H9 (cell line): ENCODE results near the gene LIMS4. TPM values are rescaled to one million over a fixed set of nuclear protein-coding genes. Genes with fewer than 3 reads are reported as not detected.
"Not testable (repeated sequence)": the region's sequence is repeated elsewhere in the genome, so short reads cannot be mapped to it uniquely, and the experiment has no call there.

Experiments used
- DNase-seq: peaks from one replicate; pipeline ENCODE4 v3.0.0-alpha.2; 2017
- H2AFZ ChIP-seq: one replicate; pipeline ENCODE4 v1.6.1; 2013; ENCODE audit warnings: mild to moderate bottlenecking, low read length, control low read depth, moderate library complexity
- H2AK5ac ChIP-seq: 2 replicates; pipeline ENCODE4 v1.6.1; 2013; ENCODE audit warnings: low read length, control low read depth, mixed read lengths; ENCODE audit not compliant: insufficient read length
- H2BK120ac ChIP-seq: one replicate; pipeline ENCODE4 v1.6.1; 2013; ENCODE audit warnings: low read depth, mild to moderate bottlenecking, low read length, control low read depth, inconsistent platforms; ENCODE audit not compliant: poor library complexity, severe bottlenecking
- H2BK12ac ChIP-seq: 2 replicates; pipeline ENCODE4 v1.6.1; 2013; ENCODE audit warnings: low read length, control low read depth, mixed read lengths, low read depth; ENCODE audit not compliant: insufficient read length
- H2BK15ac ChIP-seq: 2 replicates; pipeline ENCODE4 v1.6.1; 2013; ENCODE audit warnings: low read depth, low read length, control low read depth
- H2BK20ac ChIP-seq: one replicate; pipeline ENCODE4 v1.6.1; 2013; ENCODE audit warnings: low read depth, mild to moderate bottlenecking, low read length, control low read depth, inconsistent platforms; ENCODE audit not compliant: poor library complexity, severe bottlenecking
- H2BK5ac ChIP-seq: 2 replicates; pipeline ENCODE4 v1.6.1; 2013; ENCODE audit warnings: low read length, control low read depth, mixed read lengths; ENCODE audit not compliant: insufficient read length
- H3K14ac ChIP-seq: 2 replicates; pipeline ENCODE4 v1.6.1; 2013; ENCODE audit warnings: low read length, control low read depth; ENCODE audit not compliant: insufficient read depth
- H3K18ac ChIP-seq: 2 replicates; pipeline ENCODE4 v1.6.1; 2013; ENCODE audit warnings: low read depth, mild to moderate bottlenecking, mixed read lengths, low read length, control low read depth; ENCODE audit not compliant: insufficient read length
- H3K23ac ChIP-seq: 2 replicates; pipeline ENCODE4 v1.6.1; 2013; ENCODE audit warnings: low read length, control low read depth, mixed read lengths, low read depth; ENCODE audit not compliant: insufficient read length
- H3K23me2 ChIP-seq: 2 replicates; pipeline ENCODE4 v1.6.1; 2013; ENCODE audit warnings: low read depth, mild to moderate bottlenecking, mixed read lengths, low read length, control low read depth; ENCODE audit not compliant: insufficient read length, poor library complexity, severe bottlenecking
- H3K27ac ChIP-seq: 2 replicates; pipeline ENCODE4 v1.5.1; 2013; ENCODE audit warnings: low read length, control low read depth, mixed read lengths, low read depth; ENCODE audit not compliant: insufficient read length
- H3K27me3 ChIP-seq: 2 replicates; pipeline ENCODE4 v1.6.1; 2013; ENCODE audit warnings: low read length, control low read depth, inconsistent platforms; ENCODE audit not compliant: insufficient read depth
- H3K4ac ChIP-seq: 2 replicates; pipeline ENCODE4 v1.6.1; 2013; ENCODE audit warnings: low read depth, mild to moderate bottlenecking, control low read depth, inconsistent platforms, low read length, moderate library complexity
- H3K4me1 ChIP-seq: 2 replicates; pipeline ENCODE4 v1.6.1; 2013; ENCODE audit warnings: low read length, control low read depth, inconsistent platforms; ENCODE audit not compliant: insufficient read depth
- H3K4me2 ChIP-seq: 2 replicates; pipeline ENCODE4 v1.6.1; 2013; ENCODE audit warnings: low read length, control low read depth, mixed read lengths; ENCODE audit not compliant: insufficient read length, insufficient read depth
- H3K56ac ChIP-seq: 2 replicates; pipeline ENCODE4 v1.6.1; 2013; ENCODE audit warnings: low read depth, mild to moderate bottlenecking, mixed read lengths, low read length, control low read depth; ENCODE audit not compliant: insufficient read length
- H3K79me1 ChIP-seq: 2 replicates; pipeline ENCODE4 v1.6.1; 2013; ENCODE audit warnings: low read depth, mild to moderate bottlenecking, moderate library complexity, low read length, control low read depth, inconsistent platforms; ENCODE audit not compliant: insufficient read depth, poor library complexity, severe bottlenecking
- H3K79me2 ChIP-seq: 2 replicates; pipeline ENCODE4 v1.6.1; 2013; ENCODE audit warnings: low read length, control low read depth, inconsistent platforms; ENCODE audit not compliant: insufficient read depth
- H3K9ac ChIP-seq: 2 replicates; pipeline ENCODE4 v1.6.1; 2013; ENCODE audit warnings: low read length, control low read depth, mixed read lengths; ENCODE audit not compliant: insufficient read length; ENCODE audit errors: extremely low read depth
- H3K9me3 ChIP-seq: one replicate; pipeline ENCODE4 v1.6.1; 2013; ENCODE audit warnings: low read depth, low read length, inconsistent platforms; ENCODE audit not compliant: control insufficient read depth
- H3T11ph ChIP-seq: one replicate; pipeline ENCODE4 v1.6.1; 2013; ENCODE audit warnings: mild to moderate bottlenecking, low read length, control low read depth, inconsistent platforms
- H4K20me1 ChIP-seq: one replicate; pipeline ENCODE4 v1.6.1; 2013; ENCODE audit not compliant: control insufficient read depth, insufficient read length, insufficient read depth
- H4K5ac ChIP-seq: 2 replicates; pipeline ENCODE4 v1.6.1; 2013; ENCODE audit warnings: low read depth, mild to moderate bottlenecking, mixed read lengths, low read length, control low read depth; ENCODE audit not compliant: insufficient read length
- H4K8ac ChIP-seq: replicated peaks from 2 replicates; pipeline ENCODE4 v1.6.1; 2013; ENCODE audit warnings: low read length, control low read depth, mixed read lengths, low read depth; ENCODE audit not compliant: insufficient read length
- H4K91ac ChIP-seq: 2 replicates; pipeline ENCODE4 v1.6.1; 2013; ENCODE audit warnings: low read depth, mild to moderate bottlenecking, moderate library complexity, mixed read lengths, low read length, control low read depth; ENCODE audit not compliant: insufficient read length
- H3K27ac Mint-ChIP-seq, 3 experiments: 2 replicates in 2 of 3; 3 replicates in 1 of 3; pipeline ENCODE4 v1.8.0; 2020 to 2021; ENCODE audit warnings: mixed read lengths in 3 of 3, mild to moderate bottlenecking in 1 of 3, moderate library complexity in 1 of 3
- H3K27me3 Mint-ChIP-seq: 2 replicates; pipeline ENCODE4 v1.8.0; 2021; ENCODE audit warnings: low read depth, mild to moderate bottlenecking, moderate library complexity, mixed read lengths
- H3K36me3 Mint-ChIP-seq, 3 experiments: 2 replicates in 2 of 3; 3 replicates in 1 of 3; pipeline ENCODE4 v1.8.0; 2020 to 2021; ENCODE audit warnings: low read depth in 3 of 3, mixed read lengths in 3 of 3; ENCODE audit not compliant: insufficient read depth in 1 of 3
- H3K4me1 Mint-ChIP-seq, 2 experiments: 2 replicates each; pipeline ENCODE4 v1.8.0; 2020; ENCODE audit warnings: mixed read lengths in 2 of 2
- H3K4me3 Mint-ChIP-seq, 2 experiments: 2 replicates in 1 of 2; 3 replicates in 1 of 2; pipeline ENCODE4 v1.8.0; 2020 to 2021; ENCODE audit warnings: mild to moderate bottlenecking in 2 of 2, mixed read lengths in 2 of 2, moderate library complexity in 1 of 2
- H3K9me3 Mint-ChIP-seq, 2 experiments: 2 replicates in 1 of 2; 3 replicates in 1 of 2; pipeline ENCODE4 v1.8.0; 2020; ENCODE audit warnings: mild to moderate bottlenecking in 2 of 2, mixed read lengths in 2 of 2, moderate library complexity in 1 of 2
- WGBS: extraction: QIAGEN DNeasy Blood & Tissue Kit; methylation state at CpG from one replicate; pipeline ENCODE4 v1.1.7; 2013; ENCODE audit warnings: missing lambda C conversion rate, low lambda C conversion rate, mixed read lengths; ENCODE audit not compliant: insufficient read length; ENCODE audit errors: extremely low coverage; 5-methylcytosine and 5-hydroxymethylcytosine counted together
- total RNA-seq: library from RNA; stranded (reverse); gene quantifications from 2 replicates; pipeline ENCODE4 v1.2.1, GENCODE V29; 2021

LIMS4 gene
- total RNA-seq, 1 experiment from 2014 or later = 0.55 TPM

DNA sequence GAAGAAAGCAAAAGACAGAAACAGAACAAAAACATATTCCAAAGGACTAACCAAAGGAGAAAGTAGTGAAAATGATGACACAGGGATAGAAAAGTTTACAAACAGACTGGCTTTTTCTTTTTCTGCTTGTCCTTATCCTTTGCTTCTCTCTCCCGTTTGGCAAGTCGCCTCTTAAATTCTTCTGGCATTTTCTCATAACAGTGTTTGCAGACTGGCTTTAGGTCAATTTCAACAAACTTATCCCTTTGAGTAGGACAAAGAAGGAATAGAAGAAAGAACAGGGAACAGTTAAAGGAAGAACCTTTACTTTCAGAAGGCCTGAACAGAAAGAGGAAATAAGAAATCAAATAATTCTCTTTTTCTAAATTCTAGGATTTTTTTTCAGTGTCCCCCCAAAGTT, 26.0 kb downstream of the LIMS4 start:
- not testable (repeated sequence) for H3K23me2 ChIP-seq, H3K79me1 ChIP-seq, H3K56ac ChIP-seq, H2BK120ac ChIP-seq, H4K91ac ChIP-seq, H3K36me3 Mint-ChIP-seq, H4K8ac ChIP-seq, H3K4me2 ChIP-seq, H4K20me1 ChIP-seq, H3K14ac ChIP-seq, H3K4me1 ChIP-seq, H3K79me2 ChIP-seq, DNase-seq, H3K4ac ChIP-seq, H2AK5ac ChIP-seq, H3K9me3 Mint-ChIP-seq, H3K27ac ChIP-seq, H3K27me3 Mint-ChIP-seq, H3K27ac Mint-ChIP-seq, H3K4me3 Mint-ChIP-seq, H2BK20ac ChIP-seq, H2AFZ ChIP-seq, H3K27me3 ChIP-seq, H3K18ac ChIP-seq, H2BK5ac ChIP-seq, H3K9me3 ChIP-seq, H3K4me1 Mint-ChIP-seq, H3K9ac ChIP-seq, H3T11ph ChIP-seq, H3K23ac ChIP-seq, H2BK12ac ChIP-seq, H4K5ac ChIP-seq, H2BK15ac ChIP-seq
- no CpG with 5 or more reads among the region's 2 CpGs for WGBS

DNA sequence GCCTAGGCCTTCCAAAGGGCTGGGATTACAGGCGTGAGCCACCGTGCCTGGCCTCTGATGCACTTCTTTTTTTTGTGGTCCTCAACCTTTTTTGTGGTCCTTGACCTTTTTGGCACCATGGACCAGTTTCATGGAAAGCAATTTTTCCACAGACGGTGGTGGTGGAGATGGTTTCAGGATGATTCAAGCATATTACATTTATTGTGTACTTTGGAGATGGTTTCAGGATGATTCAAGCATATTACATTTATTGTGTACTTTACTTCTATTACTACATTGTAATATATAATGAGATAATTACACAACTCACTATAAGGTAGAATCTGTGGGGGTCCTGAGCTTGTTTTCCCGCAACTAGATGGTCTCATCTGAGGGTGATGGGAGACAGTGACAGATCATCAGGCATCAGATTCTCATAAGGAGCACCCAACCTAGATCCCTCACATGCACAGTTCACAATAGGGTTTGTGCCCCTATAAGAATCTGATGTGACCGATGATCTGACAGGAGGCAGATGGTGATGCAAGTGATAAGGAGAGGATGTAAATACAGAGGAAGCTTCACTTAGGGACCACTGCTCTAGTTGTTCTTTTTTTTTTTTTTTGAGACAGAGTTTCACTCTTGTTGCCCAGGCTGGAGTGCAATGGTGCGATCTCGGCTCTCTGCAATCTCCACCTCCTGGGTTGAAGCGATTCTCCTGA, 29.2 kb downstream of the LIMS4 start:
- not testable (repeated sequence) for H4K20me1 ChIP-seq, H3K4ac ChIP-seq, H3K9me3 Mint-ChIP-seq, H2AK5ac ChIP-seq, H3K4me1 Mint-ChIP-seq, H3T11ph ChIP-seq, H4K8ac ChIP-seq, H3K4me3 Mint-ChIP-seq, H3K9me3 ChIP-seq, H3K27ac Mint-ChIP-seq, H3K4me1 ChIP-seq, DNase-seq, H3K36me3 Mint-ChIP-seq, H3K4me2 ChIP-seq, H3K18ac ChIP-seq, H3K79me2 ChIP-seq, H2BK15ac ChIP-seq, H2BK5ac ChIP-seq, H3K27me3 ChIP-seq, H3K27ac ChIP-seq, H3K23me2 ChIP-seq, H3K14ac ChIP-seq, H4K5ac ChIP-seq, H4K91ac ChIP-seq, H3K23ac ChIP-seq, H3K56ac ChIP-seq, H2BK120ac ChIP-seq, H2BK20ac ChIP-seq, H2AFZ ChIP-seq, H3K9ac ChIP-seq, H2BK12ac ChIP-seq, H3K27me3 Mint-ChIP-seq, H3K79me1 ChIP-seq
- no CpG with 5 or more reads among the region's 8 CpGs for WGBS
